GM23338 (cell line): ENCODE measurements around the gene POU3F3. TPM values are rescaled to one million over a fixed set of nuclear protein-coding genes. Genes with fewer than 3 reads are reported as not detected.

ENCODE experiments used
- ATAC-seq: fragments of 200-7000 bp; cut with Tn5 transposase; 3 replicates; pipeline ENCODE4 v1.9.1; 2020
- DNase-seq: peaks from one replicate; pipeline ENCODE4 v3.0.0-alpha.2; 2015; ENCODE audit warnings: low spot score
- H2AFZ ChIP-seq: fragments of 200-600 bp; sonication (generic); 2 replicates; pipeline ENCODE4 v1.8.0; 2016; ENCODE audit warnings: antibody characterized with exemption, mild to moderate bottlenecking, moderate library complexity
- H3F3A ChIP-seq: fragments of 200-600 bp; sonication (generic); replicated peaks from 2 replicates; pipeline ENCODE4 v1.8.0; 2017; ENCODE audit warnings: antibody characterized with exemption, mixed run types, low read depth
- H3K27ac ChIP-seq: fragments of 200-600 bp; sonication (generic); 2 replicates; pipeline ENCODE4 v1.6.1; 2016; ENCODE audit warnings: low read depth
- H3K27me3 ChIP-seq: fragments of 200-600 bp; sonication (generic); 2 replicates; pipeline ENCODE4 v1.8.0; 2016; ENCODE audit warnings: mild to moderate bottlenecking, mixed run types, moderate library complexity; ENCODE audit not compliant: insufficient read depth
- H3K36me3 ChIP-seq: fragments of 200-600 bp; sonication (generic); 2 replicates; pipeline ENCODE4 v1.8.0; 2016; ENCODE audit warnings: mild to moderate bottlenecking; ENCODE audit not compliant: insufficient read depth
- H3K4me1 ChIP-seq: fragments of 200-600 bp; sonication (generic); 2 replicates; pipeline ENCODE4 v1.8.0; 2016; ENCODE audit warnings: mild to moderate bottlenecking, moderate library complexity; ENCODE audit not compliant: insufficient read depth
- H3K4me2 ChIP-seq: fragments of 200-600 bp; sonication (generic); 2 replicates; pipeline ENCODE4 v1.7.1; 2017; ENCODE audit warnings: mixed run types
- H3K4me3 ChIP-seq: fragments of 200-600 bp; sonication (generic); 2 replicates; pipeline ENCODE4 v1.6.1; 2016; ENCODE audit warnings: mixed run types
- H3K79me2 ChIP-seq: fragments of 200-600 bp; sonication (generic); replicated peaks from 2 replicates; pipeline ENCODE4 v1.8.0; 2017; ENCODE audit warnings: mild to moderate bottlenecking; ENCODE audit not compliant: insufficient read depth
- H3K9me2 ChIP-seq: fragments of 200-600 bp; sonication (generic); 2 replicates; pipeline ENCODE4 v1.8.0; 2017; ENCODE audit not compliant: insufficient read depth
- H4K20me1 ChIP-seq: fragments of 200-600 bp; sonication (generic); replicated peaks from 2 replicates; pipeline ENCODE4 v1.8.0; 2017; ENCODE audit warnings: mild to moderate bottlenecking; ENCODE audit not compliant: insufficient read depth
- H3K27ac Mint-ChIP-seq: 2 replicates; pipeline ENCODE4 v1.8.0; 2020; ENCODE audit warnings: inconsistent platforms, mild to moderate bottlenecking, moderate library complexity, mixed read lengths
- H3K27me3 Mint-ChIP-seq: 3 replicates; pipeline ENCODE4 v1.8.0; 2022; ENCODE audit warnings: low read depth, mild to moderate bottlenecking, moderate library complexity, mixed read lengths, inconsistent platforms; ENCODE audit not compliant: insufficient read depth, poor library complexity
- H3K36me3 Mint-ChIP-seq: 3 replicates; pipeline ENCODE4 v1.8.0; 2021; ENCODE audit warnings: low read depth, mild to moderate bottlenecking, inconsistent platforms, moderate library complexity, mixed read lengths
- H3K4me1 Mint-ChIP-seq: 3 replicates; pipeline ENCODE4 v1.8.0; 2020; ENCODE audit warnings: mild to moderate bottlenecking, inconsistent platforms, mixed read lengths
- H3K4me3 Mint-ChIP-seq: 3 replicates; pipeline ENCODE4 v1.8.0; 2021; ENCODE audit warnings: moderate library complexity, mild to moderate bottlenecking, inconsistent platforms, mixed read lengths
- H3K9me3 Mint-ChIP-seq: 3 replicates; pipeline ENCODE4 v1.8.0; 2020; ENCODE audit warnings: moderate library complexity, mild to moderate bottlenecking, inconsistent platforms, mixed read lengths
- CREB1 ChIP-seq: fragments of 250-450 bp; sonication (Bioruptor Pico); IDR thresholded peaks from 2 replicates; pipeline ENCODE4 v1.5.0; 2020; ENCODE audit warnings: low read depth, mild to moderate bottlenecking, moderate library complexity
- CTCF ChIP-seq, 2 experiments: fragments of 200-600 bp in 1 of 2; sonication (generic) in 1 of 2; conservative IDR thresholded peaks; 2 replicates each; pipeline versions ENCODE4 v1.5.1 to v1.6.1; 2016 to 2017; ENCODE audit warnings: antibody characterized with exemption in 2 of 2, low read depth in 2 of 2, mild to moderate bottlenecking in 2 of 2, moderate library complexity in 1 of 2
- ETS1 ChIP-seq: IDR thresholded peaks from 2 replicates; pipeline ENCODE4 v1.6.1; 2016; ENCODE audit warnings: antibody characterized with exemption
- EZH2 ChIP-seq: fragments of 200-600 bp; sonication (generic); IDR thresholded peaks from one replicate; pipeline ENCODE4 v1.8.0; 2017; ENCODE audit warnings: antibody characterized with exemption, mild to moderate bottlenecking, low read depth; ENCODE audit not compliant: unreplicated experiment
- EZH2phosphoT487 ChIP-seq: fragments of 200-600 bp; sonication (generic); IDR thresholded peaks from one replicate; pipeline ENCODE4 v1.8.1; 2018; ENCODE audit warnings: antibody characterized with exemption; ENCODE audit not compliant: unreplicated experiment
- JUNB ChIP-seq: IDR thresholded peaks from one replicate; pipeline ENCODE4 v1.6.1; 2016; ENCODE audit warnings: antibody characterized with exemption; ENCODE audit not compliant: unreplicated experiment
- NANOG ChIP-seq: IDR thresholded peaks from 2 replicates; pipeline ENCODE4 v1.6.1; 2016; ENCODE audit warnings: antibody characterized with exemption, borderline replicate concordance
- POLR2AphosphoS5 ChIP-seq: IDR thresholded peaks from 2 replicates; pipeline ENCODE4 v1.6.1; 2016; ENCODE audit warnings: antibody characterized with exemption, low read depth
- REST ChIP-seq: IDR thresholded peaks from one replicate; pipeline ENCODE4 v1.6.1; 2018; ENCODE audit warnings: antibody characterized with exemption; ENCODE audit not compliant: unreplicated experiment
- STAT1 ChIP-seq: IDR thresholded peaks from one replicate; pipeline ENCODE4 v1.6.1; 2016; ENCODE audit warnings: antibody characterized with exemption; ENCODE audit not compliant: unreplicated experiment
- ZNF114 ChIP-seq: fragments of 250-450 bp; sonication (Bioruptor Pico); IDR thresholded peaks from 2 replicates; pipeline ENCODE4 v1.5.0; 2020; ENCODE audit warnings: mild to moderate bottlenecking, moderate library complexity
- ZNF331 ChIP-seq: fragments of 250-450 bp; sonication (Bioruptor Pico); IDR thresholded peaks from 2 replicates; pipeline ENCODE4 v1.5.0; 2020; ENCODE audit warnings: low read depth, mild to moderate bottlenecking, moderate library complexity
- ZNF462 ChIP-seq: fragments of 250-450 bp; sonication (Bioruptor Pico); IDR thresholded peaks from 2 replicates; pipeline ENCODE4 v1.5.0; 2020; ENCODE audit warnings: mild to moderate bottlenecking, moderate library complexity
- polyA plus RNA-seq: library from polyadenylated mRNA; unstranded; fragments of >200 nt; fragmentation: Nextera tagmentation; extraction: Ambion mirVana; gene quantifications from 2 replicates; pipeline ENCODE4 v1.2.1, GENCODE V29; 2016
- total RNA-seq: library from RNA; depleted of rRNA; stranded (reverse); fragments of >200 nt; shearing (Covaris generic); gene quantifications from 2 replicates; pipeline ENCODE4 v1.2.3, GENCODE V29; 2014

POU3F3 gene
- total and polyA plus RNA-seq, 2 experiments from 2014 or later = 0.06 to 0.24 TPM

- Histone ChIP-seq H3K36me3 (no peaks in the 10 kb centered on the region), H3F3A (no peaks in the 10 kb centered on the region), H4K20me1 (no peaks in the 10 kb centered on the region), H3K9me2 (0 out of 2 replicates have a peak, but pooled peaks cover 7% of the 10 kb centered on the region), H3K4me1 (no peaks in the 10 kb centered on the region), H2AFZ (no peak overlapping the region), H3K27ac (no peak overlapping the region), H3K4me3 (no peak overlapping the region), H3K4me2 (no peak overlapping the region), H3K79me2 (no peaks in the 10 kb centered on the region), H3K27me3 (peaks cover 17% of the 10 kb centered on the region)
- H3K36me3 Mint-ChIP-seq = no peaks in the 10 kb centered on the region
- no peaks in the 10 kb centered on the region for H3K9me3 Mint-ChIP-seq
- no peak overlapping the region for H3K4me3 Mint-ChIP-seq
- peaks cover 13% of the 10 kb centered on the region for H3K27me3 Mint-ChIP-seq
- no peak overlapping the region for H3K27ac Mint-ChIP-seq
- DNase-seq (no peak), ATAC-seq (no peak)
- peaks cover 12% of the 10 kb centered on the region for H3K4me1 Mint-ChIP-seq
- TF ChIP-seq NANOG (no peak), ETS1 (no peak), EZH2 (no peak), ZNF331 (CRISPR knock-in tag) (no peak), ZNF462 (CRISPR knock-in tag) (no peak), STAT1 (no peak), ZNF114 (no peak), CREB1 (no peak), REST (no peak), JUNB (no peak), CTCF (conservative IDR thresholded peaks at IDR 0.05; ENCODE audit: low read depth in 2 of 2) (no peak), EZH2phosphoT487 (no peak), POLR2AphosphoS5 (no peak)
Observed at GRCh38 chr2:104880076-104880475, 26.2 kb downstream of the POU3F3 start.
